HEK293 (cell line): ENCODE results near the gene SLC2A2.

Source experiments
- ATF2 ChIP-seq: fragments of 450-650 bp; formaldehyde crosslinking; IDR thresholded peaks from 2 replicates; pipeline ENCODE4 v1.5.1; 2016; ENCODE audit warnings: missing biosample characterization, missing genetic modification characterization, low read depth
- HOXC10 ChIP-seq: sonication (generic); formaldehyde crosslinking; IDR thresholded peaks from 2 replicates; pipeline ENCODE4 v1.8.1; 2023; ENCODE audit warnings: mild to moderate bottlenecking, missing genetic modification reagents
- PRDM1 ChIP-seq: fragments of 450-650 bp; formaldehyde crosslinking; IDR thresholded peaks from 2 replicates; pipeline ENCODE4; 2016; ENCODE audit warnings: missing biosample characterization, missing genetic modification characterization
- SALL2 ChIP-seq: fragments of 450-650 bp; formaldehyde crosslinking; IDR thresholded peaks from 2 replicates; pipeline ENCODE4 v1.5.0; 2017; ENCODE audit warnings: missing biosample characterization, mild to moderate bottlenecking, missing genetic modification characterization, borderline replicate concordance
- ZBTB1 ChIP-seq: fragments of 450-650 bp; formaldehyde crosslinking; IDR thresholded peaks from 2 replicates; pipeline ENCODE4 v1.5.1; 2016; ENCODE audit warnings: missing biosample characterization, missing genetic modification characterization
- ZNF23 ChIP-seq: fragments of 450-650 bp; formaldehyde crosslinking; IDR thresholded peaks from 2 replicates; pipeline ENCODE4 v1.5.1; 2016; ENCODE audit warnings: missing biosample characterization, missing genetic modification characterization, borderline replicate concordance
- ZNF37A ChIP-seq: fragments of 450-650 bp; IDR thresholded peaks from 2 replicates; pipeline ENCODE4 v1.5.1; 2018; ENCODE audit warnings: missing biosample characterization, missing genetic modification characterization
- ZNF398 ChIP-seq: fragments of 450-650 bp; formaldehyde crosslinking; IDR thresholded peaks from 2 replicates; pipeline ENCODE4 v1.5.1; 2017; ENCODE audit warnings: missing biosample characterization, missing genetic modification characterization
- ZNF670 ChIP-seq: fragments of 450-650 bp; formaldehyde crosslinking; IDR thresholded peaks from 2 replicates; pipeline ENCODE4 v1.5.1; 2016; ENCODE audit warnings: missing biosample characterization, missing genetic modification characterization, low read depth
- TF ChIP-seq, protein P1 (sequence below): fragments of 450-650 bp; formaldehyde crosslinking; IDR thresholded peaks from 2 replicates; pipeline ENCODE4 v1.5.1; 2016; ENCODE audit warnings: missing biosample characterization, missing genetic modification characterization
- TF ChIP-seq, protein P2 (sequence below): fragments of 450-650 bp; formaldehyde crosslinking; IDR thresholded peaks from 2 replicates; pipeline ENCODE4 v1.5.1; 2016; ENCODE audit warnings: missing biosample characterization, missing genetic modification characterization

GRCh38 chr3:171059978-171060377 is 33.5 kb upstream of the SLC2A2 start:
- no peak for TF ChIP-seq ZBTB1 (tag by site-specific recombination)
- no peak for TF ChIP-seq ZNF37A
- TF ChIP-seq, protein P1, sequence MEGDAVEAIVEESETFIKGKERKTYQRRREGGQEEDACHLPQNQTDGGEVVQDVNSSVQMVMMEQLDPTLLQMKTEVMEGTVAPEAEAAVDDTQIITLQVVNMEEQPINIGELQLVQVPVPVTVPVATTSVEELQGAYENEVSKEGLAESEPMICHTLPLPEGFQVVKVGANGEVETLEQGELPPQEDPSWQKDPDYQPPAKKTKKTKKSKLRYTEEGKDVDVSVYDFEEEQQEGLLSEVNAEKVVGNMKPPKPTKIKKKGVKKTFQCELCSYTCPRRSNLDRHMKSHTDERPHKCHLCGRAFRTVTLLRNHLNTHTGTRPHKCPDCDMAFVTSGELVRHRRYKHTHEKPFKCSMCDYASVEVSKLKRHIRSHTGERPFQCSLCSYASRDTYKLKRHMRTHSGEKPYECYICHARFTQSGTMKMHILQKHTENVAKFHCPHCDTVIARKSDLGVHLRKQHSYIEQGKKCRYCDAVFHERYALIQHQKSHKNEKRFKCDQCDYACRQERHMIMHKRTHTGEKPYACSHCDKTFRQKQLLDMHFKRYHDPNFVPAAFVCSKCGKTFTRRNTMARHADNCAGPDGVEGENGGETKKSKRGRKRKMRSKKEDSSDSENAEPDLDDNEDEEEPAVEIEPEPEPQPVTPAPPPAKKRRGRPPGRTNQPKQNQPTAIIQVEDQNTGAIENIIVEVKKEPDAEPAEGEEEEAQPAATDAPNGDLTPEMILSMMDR (tag by site-specific recombination): no peak
- TF ChIP-seq PRDM1 (tag by site-specific recombination): no peak
- TF ChIP-seq SALL2 (tag by site-specific recombination): no peak
- TF ChIP-seq, protein P2, sequence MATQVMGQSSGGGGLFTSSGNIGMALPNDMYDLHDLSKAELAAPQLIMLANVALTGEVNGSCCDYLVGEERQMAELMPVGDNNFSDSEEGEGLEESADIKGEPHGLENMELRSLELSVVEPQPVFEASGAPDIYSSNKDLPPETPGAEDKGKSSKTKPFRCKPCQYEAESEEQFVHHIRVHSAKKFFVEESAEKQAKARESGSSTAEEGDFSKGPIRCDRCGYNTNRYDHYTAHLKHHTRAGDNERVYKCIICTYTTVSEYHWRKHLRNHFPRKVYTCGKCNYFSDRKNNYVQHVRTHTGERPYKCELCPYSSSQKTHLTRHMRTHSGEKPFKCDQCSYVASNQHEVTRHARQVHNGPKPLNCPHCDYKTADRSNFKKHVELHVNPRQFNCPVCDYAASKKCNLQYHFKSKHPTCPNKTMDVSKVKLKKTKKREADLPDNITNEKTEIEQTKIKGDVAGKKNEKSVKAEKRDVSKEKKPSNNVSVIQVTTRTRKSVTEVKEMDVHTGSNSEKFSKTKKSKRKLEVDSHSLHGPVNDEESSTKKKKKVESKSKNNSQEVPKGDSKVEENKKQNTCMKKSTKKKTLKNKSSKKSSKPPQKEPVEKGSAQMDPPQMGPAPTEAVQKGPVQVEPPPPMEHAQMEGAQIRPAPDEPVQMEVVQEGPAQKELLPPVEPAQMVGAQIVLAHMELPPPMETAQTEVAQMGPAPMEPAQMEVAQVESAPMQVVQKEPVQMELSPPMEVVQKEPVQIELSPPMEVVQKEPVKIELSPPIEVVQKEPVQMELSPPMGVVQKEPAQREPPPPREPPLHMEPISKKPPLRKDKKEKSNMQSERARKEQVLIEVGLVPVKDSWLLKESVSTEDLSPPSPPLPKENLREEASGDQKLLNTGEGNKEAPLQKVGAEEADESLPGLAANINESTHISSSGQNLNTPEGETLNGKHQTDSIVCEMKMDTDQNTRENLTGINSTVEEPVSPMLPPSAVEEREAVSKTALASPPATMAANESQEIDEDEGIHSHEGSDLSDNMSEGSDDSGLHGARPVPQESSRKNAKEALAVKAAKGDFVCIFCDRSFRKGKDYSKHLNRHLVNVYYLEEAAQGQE (tag by site-specific recombination): no peak
- TF ChIP-seq ZNF670 (tag by site-specific recombination): no peak
- no peak for TF ChIP-seq ZNF23 (tag by site-specific recombination)
- no peak for TF ChIP-seq HOXC10 (CRISPR knock-in tag)
- TF ChIP-seq ZNF398 (tag by site-specific recombination): no peak
- no peak for TF ChIP-seq ATF2
